Heart left ventricle (tissue), 16 donors: ENCODE data around the gene CNOT11. TPM values are rescaled to one million over a fixed set of nuclear protein-coding genes. Genes with fewer than 3 reads are reported as not detected.

Experiments
- ATAC-seq, 4 donors: fragments of 200-7000 bp; cut with Tn5 transposase; one replicate each; pipeline ENCODE4 v1.9.1; 2020 to 2022; ENCODE audit warnings: moderate library complexity in 4 of 4, mild to moderate bottlenecking in 3 of 4, moderate number of reproducible peaks in 1 of 4
- DNase-seq, 5 donors: peaks; one replicate each; pipeline ENCODE4 v3.0.0-alpha.2; 2020
- H3K27ac ChIP-seq, 12 donors: fragments of 200-600 bp; sonication (generic) in 4 of 12; one replicate each; pipeline versions ENCODE4 v1.5.0 to v1.8.0; 2016 to 2022; ENCODE audit warnings: mild to moderate bottlenecking in 2 of 12
- H3K27me3 ChIP-seq, 9 donors: fragments of 200-600 bp; sonication (generic) in 2 of 9; one replicate each; pipeline versions ENCODE4 v1.5.1 to v1.8.0; 2016 to 2022; ENCODE audit warnings: mild to moderate bottlenecking in 3 of 9
- H3K36me3 ChIP-seq, 9 donors: fragments of 200-600 bp; sonication (generic) in 2 of 9; one replicate each; pipeline versions ENCODE4 v1.5.0 to v1.8.0; 2018 to 2022; ENCODE audit warnings: mild to moderate bottlenecking in 2 of 9
- H3K4me1 ChIP-seq, 12 donors: fragments of 200-600 bp; sonication (generic) in 4 of 12; one replicate each; pipeline versions ENCODE4 v1.5.0 to v1.8.0; 2016 to 2022; ENCODE audit warnings: mild to moderate bottlenecking in 3 of 12
- H3K4me3 ChIP-seq, 12 donors: fragments of 200-600 bp; sonication (generic) in 4 of 12; one replicate each; pipeline versions ENCODE4 v1.5.0 to v1.8.0; 2017 to 2022; ENCODE audit warnings: mild to moderate bottlenecking in 9 of 12, moderate library complexity in 4 of 12
- H3K9me3 ChIP-seq, 12 donors: fragments of 200-600 bp; sonication (generic) in 4 of 12; one replicate each; pipeline versions ENCODE4 v1.5.0 to v1.8.0; 2016 to 2022; ENCODE audit warnings: mild to moderate bottlenecking in 1 of 12
- POLR2A ChIP-seq, 2 donors: fragments of 450-650 bp; IDR thresholded peaks; one replicate each; pipeline ENCODE4 v1.6.1; 2017; ENCODE audit warnings: antibody characterized with exemption in 2 of 2, mild to moderate bottlenecking in 2 of 2, moderate library complexity in 2 of 2
- WGBS, 4 donors: extraction: QIAGEN DNeasy Blood & Tissue Kit in 2 of 4; methylation state at CpG; one replicate each; pipeline versions ENCODE4 v1.1.5 to v1.1.7; 2013 to 2018; 5-methylcytosine and 5-hydroxymethylcytosine counted together
- intact Hi-C, 10 donors: fragments of 100-400 bp; cut with DNase I; formaldehyde crosslinking; loops; one replicate each; pipeline versions ENCODE4 v1.11.1 to v1.14.2; 2022
- polyA plus RNA-seq, 2 donors: library from polyadenylated mRNA; stranded (reverse); fragments of 200-250 nt; gene quantifications; one replicate each; pipeline ENCODE4 v1.2.3, GENCODE V29; 2013
- total RNA-seq, 9 donors: library from RNA; depleted of rRNA in 2 of 9; stranded (reverse); fragments of >200 nt in 2 of 9; fragmentation: NEBNext Ultra II Directional in 3 of 9; extraction: Animal tissue kit (Norgen Biotek cat#: 25700) in 3 of 9; gene quantifications; one replicate each; pipeline versions ENCODE4 v1.1.0 to v1.2.4, GENCODE V29; 2016 to 2023
- TF ChIP-seq, protein P1 (sequence below), 12 donors: fragments of 200-600 bp; sonication (generic) in 4 of 12; IDR thresholded peaks; one replicate each; pipeline versions ENCODE4 v1.5.0 to v1.8.0; 2018 to 2022; ENCODE audit warnings: antibody characterized with exemption in 12 of 12, mild to moderate bottlenecking in 5 of 12
- donor health status: ischemic (EF 13 %, LVEDD 7.1; RV severe dilation, severe dysfunction).
- donor health status: healthy with polysubstance abuse.
- donor health status: DM: no; HTN: yes; CAD: no.
- donor health status: DM: no; HTN: no; CAD: no.
- donor health status: ischemic (EF 25% LVEDD 6.9; RV normal size, moderate dysfunction).
- donor health status: ischemic (EF 25% LVEDD 5.7; RV mildly dilated, moderate dysfunction).
- donor health status: healthy.
- donor health status: DM: yes; HTN: yes; CAD: no.
- donor health status: ischemic (EF 35%, LVEDD 5.7; RV mildly dilated, moderate dysfunction).
- donor health status: nonischemic (EF 11% LVEDD 7.7; RV severe dilation, severe dysfunction).
- donor health status: DM: yes; HTN: yes; CAD: no.
- donor health status: PGD.
- donor health status: ischemic (EF 29% LVEDD 5.4; RV normal size, mild dysfunction).
- donor health status: nonischemic (EF 23%, LVEDD 6.1; RV moderate dilation, normal function).

The CNOT11 gene
- total and polyA plus RNA-seq, 11 donors = 14.0 to 62.5 (median 40.1) TPM

DNA sequence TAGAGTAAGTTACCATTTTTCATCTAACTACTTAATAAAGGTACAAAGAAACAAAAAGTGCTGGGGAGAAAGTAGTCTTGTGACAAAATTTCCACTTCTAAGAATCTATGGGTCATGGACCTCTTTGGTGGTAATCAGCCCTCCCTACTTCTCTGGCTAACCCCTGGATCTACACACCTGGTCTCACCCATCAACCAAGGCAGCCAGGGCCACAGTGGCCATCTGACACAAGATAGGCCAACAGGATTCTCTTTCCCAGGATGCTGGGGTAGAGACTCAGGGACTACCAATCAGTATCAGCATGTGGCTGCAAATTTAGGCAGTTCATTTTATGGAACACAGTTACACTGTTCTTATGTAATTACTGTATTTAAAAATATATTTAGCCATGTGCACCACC, 38.0 kb downstream of the CNOT11 start:
- DNase-seq (no peak), ATAC-seq (no peak)
- intact Hi-C loops = no loop called here
- H3K36me3 ChIP-seq = peaks cover 0 to 92% (median 62%) of the 10 kb centered on the region in 9 donors
- H3K27ac ChIP-seq = no peak overlapping the region
- H3K27me3 ChIP-seq = no peaks in the 10 kb centered on the region
- no peaks in the 10 kb centered on the region for H3K9me3 ChIP-seq
- no peak for TF ChIP-seq POLR2A (IDR thresholded peaks at IDR 0.05)
- TF ChIP-seq, protein P1, sequence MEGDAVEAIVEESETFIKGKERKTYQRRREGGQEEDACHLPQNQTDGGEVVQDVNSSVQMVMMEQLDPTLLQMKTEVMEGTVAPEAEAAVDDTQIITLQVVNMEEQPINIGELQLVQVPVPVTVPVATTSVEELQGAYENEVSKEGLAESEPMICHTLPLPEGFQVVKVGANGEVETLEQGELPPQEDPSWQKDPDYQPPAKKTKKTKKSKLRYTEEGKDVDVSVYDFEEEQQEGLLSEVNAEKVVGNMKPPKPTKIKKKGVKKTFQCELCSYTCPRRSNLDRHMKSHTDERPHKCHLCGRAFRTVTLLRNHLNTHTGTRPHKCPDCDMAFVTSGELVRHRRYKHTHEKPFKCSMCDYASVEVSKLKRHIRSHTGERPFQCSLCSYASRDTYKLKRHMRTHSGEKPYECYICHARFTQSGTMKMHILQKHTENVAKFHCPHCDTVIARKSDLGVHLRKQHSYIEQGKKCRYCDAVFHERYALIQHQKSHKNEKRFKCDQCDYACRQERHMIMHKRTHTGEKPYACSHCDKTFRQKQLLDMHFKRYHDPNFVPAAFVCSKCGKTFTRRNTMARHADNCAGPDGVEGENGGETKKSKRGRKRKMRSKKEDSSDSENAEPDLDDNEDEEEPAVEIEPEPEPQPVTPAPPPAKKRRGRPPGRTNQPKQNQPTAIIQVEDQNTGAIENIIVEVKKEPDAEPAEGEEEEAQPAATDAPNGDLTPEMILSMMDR (IDR thresholded peaks at IDR 0.05) = no peak
- peaks cover 0 to 33% (median 0%) of the 10 kb centered on the region in 12 donors for H3K4me1 ChIP-seq
- no peak overlapping the region for H3K4me3 ChIP-seq

DNA sequence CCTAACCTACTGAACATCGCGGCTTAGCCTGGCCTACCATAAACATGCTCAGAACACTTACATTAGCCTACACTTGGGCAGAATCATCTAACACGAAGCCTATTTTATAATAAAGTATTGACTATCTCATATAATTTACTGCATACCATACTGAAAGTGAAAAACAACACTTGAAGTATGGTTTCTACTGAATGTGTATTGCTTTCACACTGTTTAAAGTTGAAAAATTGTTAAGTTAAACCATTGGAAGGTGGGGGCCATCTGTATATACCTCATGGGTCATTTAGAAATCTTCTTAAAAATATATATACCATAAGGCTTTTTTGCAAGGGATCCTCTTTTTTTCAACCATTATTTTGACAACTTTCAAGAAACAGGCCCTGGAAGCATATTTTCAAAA, 39.3 kb downstream of the CNOT11 start:
- Histone ChIP-seq H3K4me1 (peaks cover 0 to 42% (median 4%) of the 10 kb centered on the region in 12 donors), H3K9me3 (no peaks in the 10 kb centered on the region), H3K27me3 (no peaks in the 10 kb centered on the region), H3K36me3 (peaks cover 0 to 80% (median 49%) of the 10 kb centered on the region in 9 donors), H3K4me3 (no peak overlapping the region), H3K27ac (no peak overlapping the region)
- intact Hi-C loops = no loop called here
- TF ChIP-seq, protein P1 (IDR thresholded peaks at IDR 0.05) = no peak
- TF ChIP-seq POLR2A (IDR thresholded peaks at IDR 0.05) = no peak
- WGBS, 4 donors = 95 to 99% (median 97%) methylated on average over 3 of the region's 3 CpGs
- ATAC-seq = no peak
- no peak for DNase-seq

DNA sequence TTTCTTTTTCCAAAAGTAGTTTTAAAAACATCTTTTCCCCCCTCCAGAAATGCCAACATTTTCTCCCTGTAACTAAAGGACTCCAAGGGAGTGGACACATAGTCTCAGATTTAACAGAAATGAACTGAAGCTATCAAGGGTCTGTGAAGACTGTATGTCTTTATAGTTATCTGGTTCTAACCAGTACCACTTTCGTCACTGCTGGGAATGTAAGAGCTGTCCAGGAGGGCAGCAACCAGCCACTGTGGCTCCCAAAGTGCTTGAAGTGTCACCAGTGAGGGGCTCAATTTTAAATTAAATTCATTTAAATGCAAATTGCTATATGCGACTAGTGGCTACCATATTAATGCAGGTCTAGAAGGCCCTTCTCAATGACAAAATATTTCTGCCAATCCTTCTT, 40.9 kb downstream of the CNOT11 start:
- 66 to 81% (median 76%) methylated on average over 2 of the region's 2 CpGs for WGBS, 4 donors

DNA sequence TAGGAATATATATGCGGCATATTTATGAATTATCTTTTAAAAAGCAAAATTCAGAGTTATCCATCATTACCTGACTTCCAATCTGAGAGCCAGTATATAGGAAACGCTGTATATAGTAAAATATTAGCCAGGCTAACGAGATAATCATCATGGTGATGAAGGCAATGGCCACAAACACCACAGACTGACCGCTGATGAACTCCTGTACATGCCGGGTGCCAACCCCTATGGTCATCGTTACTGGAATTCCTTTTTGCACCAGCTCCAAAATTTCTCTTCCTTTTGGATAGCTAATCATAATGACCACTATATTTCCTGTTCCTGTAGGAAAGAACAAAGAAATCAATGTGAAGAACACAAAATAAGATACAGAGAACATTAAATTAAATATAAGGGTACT, 42.2 kb downstream of the CNOT11 start:
- intact Hi-C loops = no loop called here
- TF ChIP-seq POLR2A (IDR thresholded peaks at IDR 0.05) = no peak
- TF ChIP-seq, protein P1 (IDR thresholded peaks at IDR 0.05) = no peak
- no peak overlapping the region for H3K4me3 ChIP-seq
- H3K27me3 ChIP-seq = no peaks in the 10 kb centered on the region
- H3K9me3 ChIP-seq = no peaks in the 10 kb centered on the region
- DNase-seq (no peak), ATAC-seq (no peak)
- H3K27ac ChIP-seq = no peak overlapping the region
- WGBS, 4 donors = 81 to 88% (median 86%) methylated on average over 6 of the region's 6 CpGs
- peaks cover 0 to 66% (median 30%) of the 10 kb centered on the region in 9 donors for H3K36me3 ChIP-seq
- peaks cover 0 to 71% (median 9%) of the 10 kb centered on the region in 12 donors for H3K4me1 ChIP-seq

More for the DNA sequence above, 40.9 kb downstream of the CNOT11 start:
- no peak for TF ChIP-seq POLR2A (IDR thresholded peaks at IDR 0.05)
- TF ChIP-seq, protein P1 (IDR thresholded peaks at IDR 0.05) = no peak
- intact Hi-C loops = no loop called here
- no peaks in the 10 kb centered on the region for H3K27me3 ChIP-seq
- H3K9me3 ChIP-seq = no peaks in the 10 kb centered on the region
- peaks cover 0 to 57% (median 7%) of the 10 kb centered on the region in 12 donors for H3K4me1 ChIP-seq
- peaks cover 0 to 64% (median 33%) of the 10 kb centered on the region in 9 donors for H3K36me3 ChIP-seq
- H3K27ac ChIP-seq = no peak overlapping the region
- no peak overlapping the region for H3K4me3 ChIP-seq
- no peak for DNase-seq
- ATAC-seq = peak; percentile 53 to 77 (median 66)
